D721Med (cell line): ENCODE data around the gene CERS6.
"Not testable (repeated sequence)": the region's sequence is repeated elsewhere in the genome, so short reads cannot be mapped to it uniquely, and the experiment has no call there.

ENCODE experiments used
- DNase-seq: peaks from one replicate; pipeline ENCODE4 v3.0.0; 2011; ENCODE audit warnings: low spot score; ENCODE audit not compliant: insufficient read length
- FAIRE-seq: peaks from 2 replicates; lab custom pipeline; 2011; peaks lifted over from hg19 to GRCh38; lab: Jason Lieb, UNC
- CTCF ChIP-seq: IDR thresholded peaks from 2 replicates; pipeline ENCODE4 v1.5.1; 2012; ENCODE audit warnings: mild to moderate bottlenecking, control low read depth; ENCODE audit not compliant: insufficient read depth; ENCODE audit errors: missing control alignments

Gene CERS6

GRCh38 chr2:168662651-168663208 lies 206.7 kb downstream of the CERS6 start:
- FAIRE-seq, result no peak
- no peak for TF ChIP-seq CTCF
- DNase-seq, result no peak

GRCh38 chr2:168663993-168664392 lies 207.9 kb downstream of the CERS6 start:
- no peak for FAIRE-seq
- DNase-seq, result no peak
- TF ChIP-seq CTCF, result no peak

GRCh38 chr2:168664715-168665114 lies 208.6 kb downstream of the CERS6 start:
- DNase-seq, FAIRE-seq: not testable (repeated sequence)

GRCh38 chr2:168666339-168666738 lies 210.3 kb downstream of the CERS6 start:
- TF ChIP-seq CTCF, result no peak
- FAIRE-seq (no peak), DNase-seq (no peak)

GRCh38 chr2:168667156-168667555 lies 211.1 kb downstream of the CERS6 start:
- DNase-seq (no peak), FAIRE-seq (no peak)
- no peak for TF ChIP-seq CTCF

GRCh38 chr2:168669151-168669550 lies 213.1 kb downstream of the CERS6 start:
- DNase-seq, result no peak
- FAIRE-seq, result no peak
- TF ChIP-seq CTCF, result no peak

- no peak for TF ChIP-seq CTCF
- FAIRE-seq (no peak), DNase-seq (no peak)
These were observed 214.4 kb downstream of the CERS6 start for GRCh38 chr2:168670478-168670877.

GRCh38 chr2:168671932-168672331 lies 215.9 kb downstream of the CERS6 start:
- FAIRE-seq, result no peak

More at GRCh38 chr2:168671932-168672331, 215.9 kb downstream of the CERS6 start:
- no peak for TF ChIP-seq CTCF
- no peak for DNase-seq
